ENCODE measurements around the gene KERA.

Gene KERA

DNA sequence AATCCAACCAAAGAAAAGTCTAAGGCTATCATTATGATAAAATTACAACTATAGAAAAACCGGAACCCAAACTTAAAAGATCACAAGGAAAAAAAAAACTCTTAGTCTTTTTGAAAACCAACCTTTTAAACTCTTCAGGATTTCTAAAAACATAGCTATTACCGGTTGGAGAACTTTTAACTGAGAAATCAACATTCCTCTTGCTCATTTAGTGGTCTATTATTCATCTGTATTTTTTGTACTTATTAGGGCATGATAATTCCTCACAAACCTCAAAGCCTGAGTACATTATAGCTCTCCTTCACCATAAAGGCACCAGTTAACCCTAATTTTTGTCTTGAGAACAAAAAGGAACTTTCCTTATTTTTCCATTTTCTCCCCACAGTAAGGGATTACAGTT is 43.1 kb upstream of the KERA start:
- Histone ChIP-seq H3K36me3 (ENCODE audit: insufficient read depth, low read length) (no peaks in the 10 kb centered on the region), H4K20me1 (ENCODE audit: insufficient read depth, low read length) (no peaks in the 10 kb centered on the region), H3K9me3 (ENCODE audit: low read length) (no peaks in the 10 kb centered on the region), H3K79me2 (ENCODE audit: insufficient read depth, low read length) (no peaks in the 10 kb centered on the region), H3K4me1 (ENCODE audit: insufficient read depth, low read length, severe bottlenecking) (no peaks in the 10 kb centered on the region), H3K9me2 (ENCODE audit: low read depth, low read length) (no peaks in the 10 kb centered on the region), H3K27ac (ENCODE audit: low read depth, low read length, poor library complexity, severe bottlenecking) (no peak overlapping the region), H2AFZ (ENCODE audit: low read length) (no peak overlapping the region), H3K4me2 (ENCODE audit: low read length) (no peak overlapping the region), H3F3A (ENCODE audit: insufficient read depth, low read length) (no peaks in the 10 kb centered on the region), H3K9ac (ENCODE audit: low read length) (no peak overlapping the region), H3K4me3 (ENCODE audit: low read depth, low read length, poor library complexity, severe bottlenecking) (no peak overlapping the region), H3K27me3 (ENCODE audit: insufficient read depth, low read length) (no peaks in the 10 kb centered on the region)
- TF ChIP-seq, protein P1, sequence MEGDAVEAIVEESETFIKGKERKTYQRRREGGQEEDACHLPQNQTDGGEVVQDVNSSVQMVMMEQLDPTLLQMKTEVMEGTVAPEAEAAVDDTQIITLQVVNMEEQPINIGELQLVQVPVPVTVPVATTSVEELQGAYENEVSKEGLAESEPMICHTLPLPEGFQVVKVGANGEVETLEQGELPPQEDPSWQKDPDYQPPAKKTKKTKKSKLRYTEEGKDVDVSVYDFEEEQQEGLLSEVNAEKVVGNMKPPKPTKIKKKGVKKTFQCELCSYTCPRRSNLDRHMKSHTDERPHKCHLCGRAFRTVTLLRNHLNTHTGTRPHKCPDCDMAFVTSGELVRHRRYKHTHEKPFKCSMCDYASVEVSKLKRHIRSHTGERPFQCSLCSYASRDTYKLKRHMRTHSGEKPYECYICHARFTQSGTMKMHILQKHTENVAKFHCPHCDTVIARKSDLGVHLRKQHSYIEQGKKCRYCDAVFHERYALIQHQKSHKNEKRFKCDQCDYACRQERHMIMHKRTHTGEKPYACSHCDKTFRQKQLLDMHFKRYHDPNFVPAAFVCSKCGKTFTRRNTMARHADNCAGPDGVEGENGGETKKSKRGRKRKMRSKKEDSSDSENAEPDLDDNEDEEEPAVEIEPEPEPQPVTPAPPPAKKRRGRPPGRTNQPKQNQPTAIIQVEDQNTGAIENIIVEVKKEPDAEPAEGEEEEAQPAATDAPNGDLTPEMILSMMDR (IDR thresholded peaks at IDR 0.05; ENCODE audit: low read length) = no peak
- TF ChIP-seq EZH2 (IDR thresholded peaks at IDR 0.05; ENCODE audit: borderline replicate concordance, low read length) = no peak

GRCh38 chr12:91099836-91100235 is 42.0 kb upstream of the KERA start:
- no peaks in the 10 kb centered on the region for H3F3A ChIP-seq (ENCODE audit: insufficient read depth, low read length)
- no peaks in the 10 kb centered on the region for H3K4me1 ChIP-seq (ENCODE audit: insufficient read depth, low read length, severe bottlenecking)
- H3K27me3 ChIP-seq (ENCODE audit: insufficient read depth, low read length) = no peaks in the 10 kb centered on the region
- H2AFZ ChIP-seq (ENCODE audit: low read length) = no peak overlapping the region
- H3K4me3 ChIP-seq (ENCODE audit: low read depth, low read length, poor library complexity, severe bottlenecking) = no peak overlapping the region
- H3K4me2 ChIP-seq (ENCODE audit: low read length) = no peak overlapping the region
- H4K20me1 ChIP-seq (ENCODE audit: insufficient read depth, low read length) = no peaks in the 10 kb centered on the region
- no peaks in the 10 kb centered on the region for H3K79me2 ChIP-seq (ENCODE audit: insufficient read depth, low read length)
- TF ChIP-seq, protein P1 (IDR thresholded peaks at IDR 0.05; ENCODE audit: low read length) = no peak
- TF ChIP-seq EZH2 (IDR thresholded peaks at IDR 0.05; ENCODE audit: borderline replicate concordance, low read length) = no peak
- no peaks in the 10 kb centered on the region for H3K36me3 ChIP-seq (ENCODE audit: insufficient read depth, low read length)
- no peaks in the 10 kb centered on the region for H3K9me2 ChIP-seq (ENCODE audit: low read depth, low read length)
- no peak overlapping the region for H3K9ac ChIP-seq (ENCODE audit: low read length)
- H3K9me3 ChIP-seq (ENCODE audit: low read length) = no peaks in the 10 kb centered on the region
- H3K27ac ChIP-seq (ENCODE audit: low read depth, low read length, poor library complexity, severe bottlenecking) = no peak overlapping the region

DNA sequence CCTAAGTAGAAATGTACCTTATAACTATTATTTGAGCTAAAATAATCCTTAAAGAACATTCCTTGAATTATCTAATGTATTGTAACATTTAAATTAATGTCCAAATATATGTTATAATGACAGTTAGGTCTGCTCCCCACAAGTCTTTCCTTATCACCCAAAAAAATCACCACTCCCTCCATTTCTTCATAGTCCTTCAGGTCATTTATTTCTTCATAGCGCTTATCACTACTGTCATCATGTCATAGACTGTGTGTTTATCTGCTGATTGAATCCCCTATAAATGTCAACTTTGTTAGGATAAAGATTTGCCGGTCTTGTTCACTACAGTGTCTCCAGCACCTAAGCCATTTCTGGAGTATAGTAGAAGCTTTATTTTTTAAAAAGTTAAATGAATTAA is 41.5 kb upstream of the KERA start:
- no peaks in the 10 kb centered on the region for H4K20me1 ChIP-seq (ENCODE audit: insufficient read depth, low read length)
- no peaks in the 10 kb centered on the region for H3K4me1 ChIP-seq (ENCODE audit: insufficient read depth, low read length, severe bottlenecking)
- TF ChIP-seq EZH2 (IDR thresholded peaks at IDR 0.05; ENCODE audit: borderline replicate concordance, low read length) = no peak
- TF ChIP-seq, protein P1 (IDR thresholded peaks at IDR 0.05; ENCODE audit: low read length) = no peak
- H3K4me3 ChIP-seq (ENCODE audit: low read depth, low read length, poor library complexity, severe bottlenecking) = no peak overlapping the region
- no peaks in the 10 kb centered on the region for H3K79me2 ChIP-seq (ENCODE audit: insufficient read depth, low read length)
- H3K9me3 ChIP-seq (ENCODE audit: low read length) = no peaks in the 10 kb centered on the region
- no peak overlapping the region for H3K4me2 ChIP-seq (ENCODE audit: low read length)
- no peaks in the 10 kb centered on the region for H3K27me3 ChIP-seq (ENCODE audit: insufficient read depth, low read length)
- H2AFZ ChIP-seq (ENCODE audit: low read length) = no peak overlapping the region
- H3K9ac ChIP-seq (ENCODE audit: low read length) = no peak overlapping the region
- no peaks in the 10 kb centered on the region for H3K36me3 ChIP-seq (ENCODE audit: insufficient read depth, low read length)
- H3F3A ChIP-seq (ENCODE audit: insufficient read depth, low read length) = no peaks in the 10 kb centered on the region
- no peak overlapping the region for H3K27ac ChIP-seq (ENCODE audit: low read depth, low read length, poor library complexity, severe bottlenecking)
- H3K9me2 ChIP-seq (ENCODE audit: low read depth, low read length) = no peaks in the 10 kb centered on the region

Data from OCI-LY1 (cell line).